CD4-positive, alpha-beta T cell treated with Interleukin-10 for 1 hour (primary cell): ENCODE data around the gene ARMC3.

ENCODE experiments used
- DNase-seq: peaks from one replicate; pipeline ENCODE4 v3.0.0-alpha.2; 2020

Gene ARMC3

DNA sequence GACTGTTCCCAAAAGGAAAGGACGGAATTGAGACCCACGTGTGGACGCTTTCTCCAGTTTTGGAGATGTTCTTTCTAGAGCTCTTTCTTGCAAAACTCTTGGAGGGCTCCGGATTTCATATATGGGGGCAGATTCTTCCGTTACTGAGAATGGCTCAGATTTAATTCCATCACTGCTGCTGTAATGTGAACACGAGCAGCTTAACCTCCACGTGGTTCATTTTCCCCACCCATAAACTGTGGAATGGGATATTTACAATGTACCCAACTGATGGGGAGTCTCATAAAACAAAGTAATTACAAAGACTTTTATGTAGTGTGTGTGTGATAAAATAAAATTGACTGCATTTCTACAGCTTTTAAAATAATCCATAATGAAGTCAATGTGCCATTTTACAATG, 152.4 kb downstream of the ARMC3 start:
- no peak for DNase-seq

- DNase-seq = no peak
Measured at GRCh38 chr10:23081221-23081750, 153.4 kb downstream of the ARMC3 start.

- DNase-seq = no peak
Measured at GRCh38 chr10:23081891-23082290, 154.0 kb downstream of the ARMC3 start.
